ENCODE data around the gene CALM3. TPM values are rescaled to one million over a fixed set of nuclear protein-coding genes. Genes with fewer than 3 reads are reported as not detected.

CALM3 gene
- total and polyA plus RNA-seq, 2 of the 13 experiments (the other 11 are each of a cell fraction or from before 2014, with no cell fraction given): 239 to 258 TPM

GRCh38 chr19:46616631-46617322 is 15.6 kb downstream of the CALM3 start (continued):
- TF ChIP-seq, protein P1, sequence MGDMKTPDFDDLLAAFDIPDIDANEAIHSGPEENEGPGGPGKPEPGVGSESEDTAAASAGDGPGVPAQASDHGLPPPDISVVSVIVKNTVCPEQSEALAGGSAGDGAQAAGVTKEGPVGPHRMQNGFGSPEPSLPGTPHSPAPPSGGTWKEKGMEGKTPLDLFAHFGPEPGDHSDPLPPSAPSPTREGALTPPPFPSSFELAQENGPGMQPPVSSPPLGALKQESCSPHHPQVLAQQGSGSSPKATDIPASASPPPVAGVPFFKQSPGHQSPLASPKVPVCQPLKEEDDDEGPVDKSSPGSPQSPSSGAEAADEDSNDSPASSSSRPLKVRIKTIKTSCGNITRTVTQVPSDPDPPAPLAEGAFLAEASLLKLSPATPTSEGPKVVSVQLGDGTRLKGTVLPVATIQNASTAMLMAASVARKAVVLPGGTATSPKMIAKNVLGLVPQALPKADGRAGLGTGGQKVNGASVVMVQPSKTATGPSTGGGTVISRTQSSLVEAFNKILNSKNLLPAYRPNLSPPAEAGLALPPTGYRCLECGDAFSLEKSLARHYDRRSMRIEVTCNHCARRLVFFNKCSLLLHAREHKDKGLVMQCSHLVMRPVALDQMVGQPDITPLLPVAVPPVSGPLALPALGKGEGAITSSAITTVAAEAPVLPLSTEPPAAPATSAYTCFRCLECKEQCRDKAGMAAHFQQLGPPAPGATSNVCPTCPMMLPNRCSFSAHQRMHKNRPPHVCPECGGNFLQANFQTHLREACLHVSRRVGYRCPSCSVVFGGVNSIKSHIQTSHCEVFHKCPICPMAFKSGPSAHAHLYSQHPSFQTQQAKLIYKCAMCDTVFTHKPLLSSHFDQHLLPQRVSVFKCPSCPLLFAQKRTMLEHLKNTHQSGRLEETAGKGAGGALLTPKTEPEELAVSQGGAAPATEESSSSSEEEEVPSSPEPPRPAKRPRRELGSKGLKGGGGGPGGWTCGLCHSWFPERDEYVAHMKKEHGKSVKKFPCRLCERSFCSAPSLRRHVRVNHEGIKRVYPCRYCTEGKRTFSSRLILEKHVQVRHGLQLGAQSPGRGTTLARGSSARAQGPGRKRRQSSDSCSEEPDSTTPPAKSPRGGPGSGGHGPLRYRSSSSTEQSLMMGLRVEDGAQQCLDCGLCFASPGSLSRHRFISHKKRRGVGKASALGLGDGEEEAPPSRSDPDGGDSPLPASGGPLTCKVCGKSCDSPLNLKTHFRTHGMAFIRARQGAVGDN (CRISPR knock-in tag; IDR thresholded peaks at IDR 0.05): peak; percentile 49; the same call in 1 of the 2 replicates

- H3K9ac ChIP-seq (ENCODE audit: insufficient read depth, low read depth, low read length): no peak overlapping the region
- no peak for TF ChIP-seq GFI1 (CRISPR knock-in tag; IDR thresholded peaks at IDR 0.05; ENCODE audit: borderline replicate concordance)
- no peak for TF ChIP-seq ZNF546 (CRISPR knock-in tag; conservative IDR thresholded peaks at IDR 0.05)
- TF ChIP-seq MED13 (CRISPR knock-in tag; IDR thresholded peaks at IDR 0.05): no peak
- no peak for TF ChIP-seq ZNF598 (CRISPR knock-in tag; IDR thresholded peaks at IDR 0.05; ENCODE audit: borderline replicate concordance)
- TF ChIP-seq ZKSCAN1 (IDR thresholded peaks at IDR 0.05; ENCODE audit: low read length): no peak
- TF ChIP-seq ZNF776 (CRISPR knock-in tag; IDR thresholded peaks at IDR 0.05): no peak
- TF ChIP-seq, protein P2, sequence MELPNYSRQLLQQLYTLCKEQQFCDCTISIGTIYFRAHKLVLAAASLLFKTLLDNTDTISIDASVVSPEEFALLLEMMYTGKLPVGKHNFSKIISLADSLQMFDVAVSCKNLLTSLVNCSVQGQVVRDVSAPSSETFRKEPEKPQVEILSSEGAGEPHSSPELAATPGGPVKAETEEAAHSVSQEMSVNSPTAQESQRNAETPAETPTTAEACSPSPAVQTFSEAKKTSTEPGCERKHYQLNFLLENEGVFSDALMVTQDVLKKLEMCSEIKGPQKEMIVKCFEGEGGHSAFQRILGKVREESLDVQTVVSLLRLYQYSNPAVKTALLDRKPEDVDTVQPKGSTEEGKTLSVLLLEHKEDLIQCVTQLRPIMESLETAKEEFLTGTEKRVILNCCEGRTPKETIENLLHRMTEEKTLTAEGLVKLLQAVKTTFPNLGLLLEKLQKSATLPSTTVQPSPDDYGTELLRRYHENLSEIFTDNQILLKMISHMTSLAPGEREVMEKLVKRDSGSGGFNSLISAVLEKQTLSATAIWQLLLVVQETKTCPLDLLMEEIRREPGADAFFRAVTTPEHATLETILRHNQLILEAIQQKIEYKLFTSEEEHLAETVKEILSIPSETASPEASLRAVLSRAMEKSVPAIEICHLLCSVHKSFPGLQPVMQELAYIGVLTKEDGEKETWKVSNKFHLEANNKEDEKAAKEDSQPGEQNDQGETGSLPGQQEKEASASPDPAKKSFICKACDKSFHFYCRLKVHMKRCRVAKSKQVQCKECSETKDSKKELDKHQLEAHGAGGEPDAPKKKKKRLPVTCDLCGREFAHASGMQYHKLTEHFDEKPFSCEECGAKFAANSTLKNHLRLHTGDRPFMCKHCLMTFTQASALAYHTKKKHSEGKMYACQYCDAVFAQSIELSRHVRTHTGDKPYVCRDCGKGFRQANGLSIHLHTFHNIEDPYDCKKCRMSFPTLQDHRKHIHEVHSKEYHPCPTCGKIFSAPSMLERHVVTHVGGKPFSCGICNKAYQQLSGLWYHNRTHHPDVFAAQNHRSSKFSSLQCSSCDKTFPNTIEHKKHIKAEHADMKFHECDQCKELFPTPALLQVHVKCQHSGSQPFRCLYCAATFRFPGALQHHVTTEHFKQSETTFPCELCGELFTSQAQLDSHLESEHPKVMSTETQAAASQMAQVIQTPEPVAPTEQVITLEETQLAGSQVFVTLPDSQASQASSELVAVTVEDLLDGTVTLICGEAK (IDR thresholded peaks at IDR 0.05): no peak
- TF ChIP-seq, protein P2 (CRISPR knock-in tag; IDR thresholded peaks at IDR 0.05): no peak
Measured at GRCh38 chr19:46617601-46618000, 16.5 kb downstream of the CALM3 start.

More at GRCh38 chr19:46617601-46618000, 16.5 kb downstream of the CALM3 start:
- ATAC-seq (no peak), FAIRE-seq (no peak), DNase-seq (ENCODE audit: low spot score) (no peak)
- no peak overlapping the region for H3K4me2 ChIP-seq (ENCODE audit: low read depth, low read length)
- no peaks in the 10 kb centered on the region for H3K79me2 ChIP-seq (ENCODE audit: insufficient read depth, low read length)
- CTCF ChIA-PET (ENCODE audit: low intra/inter-chr PET ratio, low total read pairs): interaction anchor here (1.9 to 2.8 kb wide), 2 partner anchors 8 to 44 kb away, joined by 5 to 29 read pairs; partner anchors contain the start of genes DACT3 and PTGIR
- intact Hi-C loops (cut with micrococcal nuclease; ENCODE audit: unreplicated experiment): no loop called here
- H3K4me1 ChIP-seq (ENCODE audit: insufficient read depth, low read length): peaks cover 32% of the 10 kb centered on the region
- no peaks in the 10 kb centered on the region for H3K36me3 ChIP-seq (replicated peaks in 1 of 2; ENCODE audit: control insufficient read depth in 1 of 2, insufficient read depth in 2 of 2, low read length in 2 of 2)
- H2AFZ ChIP-seq (ENCODE audit: low read length): no peak overlapping the region
- POLR2A ChIA-PET: interaction anchor here (1.4 to 1.5 kb wide), 2 partner anchors 15 to 44 kb away, joined by 8 to 12 read pairs; partner anchors contain the start of gene DACT3
- H3K27ac ChIP-seq (ENCODE audit: extremely low read length, insufficient read depth, low read length): no peak overlapping the region
- H3K9me3 ChIP-seq (ENCODE audit: low read length): no peaks in the 10 kb centered on the region
- peaks cover 0 to 42% of the 10 kb centered on the region in 2 experiments; a peak in 3 of 5 replicates for H3K27me3 ChIP-seq (ENCODE audit: control insufficient read depth in 1 of 2, insufficient read depth in 2 of 2, low read length in 2 of 2)
- WGBS (ENCODE audit: low lambda C conversion rate): 36% methylated on average over 6 of the region's 6 CpGs
- BruUV-seq (replicated peaks): no TSS peak
- H3K4me3 ChIP-seq (replicated peaks in 1 of 3; ENCODE audit: insufficient read depth in 1 of 3, low read depth in 2 of 3, low read length in 3 of 3): no peak overlapping the region
- H4K20me1 ChIP-seq (ENCODE audit: insufficient read depth, low read length): no peaks in the 10 kb centered on the region
- in situ Hi-C loops (cut with HindIII; ENCODE audit: extremely low pct_ligation_motif_present, low pct_unique_long_range_greater_than_20kb): loop anchor here (10.0 kb wide), 1 partner anchor 47 kb away; the partner anchor contains the start of gene DACT3

Data from HepG2 (cell line).